HepG2 (cell line): Measurements from ENCODE around the gene DDC. TPM values are rescaled to one million over a fixed set of nuclear protein-coding genes. Genes with fewer than 3 reads are reported as not detected.

Experiments used
- ATAD3A ChIP-seq: sonication (generic); formaldehyde crosslinking; IDR thresholded peaks from 2 replicates; pipeline ENCODE4 v1.4.0; 2020; ENCODE audit warnings: missing genetic modification reagents
- FOXK2 ChIP-seq: fragments of 450-650 bp; IDR thresholded peaks from 2 replicates; pipeline ENCODE4 v1.6.1; 2016
- HOXA7 ChIP-seq: sonication (generic); formaldehyde crosslinking; IDR thresholded peaks from 2 replicates; pipeline ENCODE4 v1.8.1; 2022; ENCODE audit warnings: mild to moderate bottlenecking, missing genetic modification reagents, moderate library complexity
- REXO4 ChIP-seq: sonication (generic); formaldehyde crosslinking; IDR thresholded peaks from 2 replicates; pipeline ENCODE4 v1.8.0; 2022; ENCODE audit warnings: missing genetic modification reagents, mild to moderate bottlenecking, borderline replicate concordance
- SSRP1 ChIP-seq: IDR thresholded peaks from 2 replicates; pipeline ENCODE4 v1.6.1; 2016; ENCODE audit warnings: control low read depth
- STAT5B ChIP-seq: sonication (generic); formaldehyde crosslinking; IDR thresholded peaks from 2 replicates; pipeline ENCODE4 v1.4.0; 2020; ENCODE audit warnings: missing genetic modification reagents
- ZNF12 ChIP-seq: sonication (generic); formaldehyde crosslinking; IDR thresholded peaks from 2 replicates; pipeline ENCODE4 v1.5.0; 2020; ENCODE audit warnings: missing genetic modification reagents
- ZNF382 ChIP-seq: sonication (generic); formaldehyde crosslinking; IDR thresholded peaks from 2 replicates; pipeline ENCODE4 v1.5.0; 2020; ENCODE audit warnings: missing genetic modification reagents, mild to moderate bottlenecking, borderline replicate concordance
- ZNF572 ChIP-seq: sonication (generic); formaldehyde crosslinking; IDR thresholded peaks from 2 replicates; pipeline ENCODE4 v1.5.1; 2020; ENCODE audit warnings: mild to moderate bottlenecking, missing genetic modification reagents
- polyA plus RNA-seq, 8 experiments: library from polyadenylated mRNA; depleted of rRNA in 3 of 8; stranded (reverse) in 7 of 8; unstranded in 1 of 8; fragments of >200 nt; fragmentation: Illumina TruSeq in 4 of 8; extraction: Trizol in 4 of 8; gene quantifications; 2 replicates each; pipeline versions ENCODE4 v1.2.1 to v1.2.3, GENCODE V29; 2011 to 2016; ENCODE audit warnings: low read depth in 4 of 8, missing spikeins in 1 of 8, mixed read lengths in 1 of 8; ENCODE audit not compliant: insufficient read depth in 1 of 8
- total RNA-seq, 5 experiments: library from RNA; depleted of rRNA; stranded (reverse); fragments of >200 nt; fragmentation: Illumina TruSeq; extraction: Trizol; gene quantifications; 2 replicates each; pipeline ENCODE4 v1.2.3, GENCODE V29; 2016; ENCODE audit warnings: low read depth in 1 of 5
- TF ChIP-seq, protein P1 (sequence below): sonication (generic); formaldehyde crosslinking; conservative IDR thresholded peaks from 2 replicates; pipeline ENCODE4 v1.8.0; 2022; ENCODE audit warnings: missing genetic modification reagents
- TF ChIP-seq, protein P2 (sequence below): sonication (generic); formaldehyde crosslinking; IDR thresholded peaks from 2 replicates; pipeline ENCODE4 v1.4.0; 2020; ENCODE audit warnings: mild to moderate bottlenecking, missing genetic modification reagents, borderline replicate concordance
- TF ChIP-seq, protein P3 (sequence below): sonication (generic); formaldehyde crosslinking; conservative IDR thresholded peaks from 2 replicates; pipeline ENCODE4 v1.8.1; 2023; ENCODE audit warnings: missing genetic modification reagents
- TF ChIP-seq, protein P4 (sequence below): sonication (generic); formaldehyde crosslinking; IDR thresholded peaks from 2 replicates; pipeline ENCODE4 v1.5.1; 2020; ENCODE audit warnings: missing genetic modification reagents, mild to moderate bottlenecking, borderline replicate concordance
- TF ChIP-seq, protein P5 (sequence below): sonication (generic); formaldehyde crosslinking; IDR thresholded peaks from 2 replicates; pipeline ENCODE4 v1.8.0; 2023; ENCODE audit warnings: mild to moderate bottlenecking, missing genetic modification reagents
- TF ChIP-seq, protein P6 (sequence below): sonication (generic); formaldehyde crosslinking; IDR thresholded peaks from 2 replicates; pipeline ENCODE4 v1.8.1; 2023; ENCODE audit warnings: missing genetic modification reagents, inconsistent platforms, borderline replicate concordance
- TF ChIP-seq, protein P7 (sequence below): sonication (generic); formaldehyde crosslinking; IDR thresholded peaks from 2 replicates; pipeline ENCODE4 v1.5.0; 2020; ENCODE audit warnings: mild to moderate bottlenecking, missing genetic modification reagents

The DDC gene
- total and polyA plus RNA-seq, 2 of the 13 experiments (the other 11 are each of a cell fraction or from before 2014, with no cell fraction given) = 11.7 to 93.3 TPM

DNA sequence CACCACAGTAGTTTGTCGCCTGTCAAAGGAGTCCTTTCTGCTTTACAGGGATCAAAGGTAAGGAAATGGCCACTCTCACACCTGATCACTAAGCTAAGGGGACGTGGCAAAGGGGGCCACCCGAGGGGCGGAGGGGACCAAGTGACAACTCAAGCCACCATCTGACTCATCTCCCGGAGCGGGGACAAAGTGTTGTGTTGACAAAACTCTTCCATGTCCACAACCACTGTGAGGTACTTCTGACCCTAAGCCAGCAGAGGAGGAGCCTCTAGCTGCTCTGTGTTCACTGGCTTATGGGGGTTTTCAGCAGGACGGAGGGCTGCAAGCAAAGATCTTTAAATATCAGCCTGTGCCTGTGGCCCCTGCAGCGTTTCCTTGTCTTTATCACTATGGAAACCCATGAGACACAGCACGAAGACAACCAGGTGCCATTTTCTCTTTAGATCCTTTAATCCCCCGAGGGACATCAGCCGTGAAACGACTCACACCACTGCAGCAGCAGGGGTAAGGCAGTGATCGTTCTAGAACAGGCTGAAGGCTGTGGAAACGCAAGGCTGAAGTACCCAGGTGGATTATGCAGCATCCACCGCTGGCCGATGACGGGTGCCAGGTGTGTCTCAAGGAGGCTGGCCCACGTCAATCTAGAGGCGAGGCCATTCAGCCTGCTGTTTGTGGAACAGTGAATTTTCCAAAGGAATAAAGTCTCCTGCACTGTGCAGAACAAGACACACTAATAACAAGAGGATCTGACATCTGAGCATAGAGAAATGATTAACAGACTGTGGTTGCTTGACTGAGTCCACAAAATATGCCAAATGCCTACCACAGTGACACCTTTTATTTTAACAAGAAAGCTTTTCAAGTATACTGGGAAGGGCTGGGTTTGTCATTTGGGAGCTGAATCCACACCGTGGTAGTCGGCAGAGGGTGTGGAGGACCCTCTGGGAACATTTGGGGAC, 26.6 kb upstream of the DDC start (continued):
- TF ChIP-seq, protein P1, sequence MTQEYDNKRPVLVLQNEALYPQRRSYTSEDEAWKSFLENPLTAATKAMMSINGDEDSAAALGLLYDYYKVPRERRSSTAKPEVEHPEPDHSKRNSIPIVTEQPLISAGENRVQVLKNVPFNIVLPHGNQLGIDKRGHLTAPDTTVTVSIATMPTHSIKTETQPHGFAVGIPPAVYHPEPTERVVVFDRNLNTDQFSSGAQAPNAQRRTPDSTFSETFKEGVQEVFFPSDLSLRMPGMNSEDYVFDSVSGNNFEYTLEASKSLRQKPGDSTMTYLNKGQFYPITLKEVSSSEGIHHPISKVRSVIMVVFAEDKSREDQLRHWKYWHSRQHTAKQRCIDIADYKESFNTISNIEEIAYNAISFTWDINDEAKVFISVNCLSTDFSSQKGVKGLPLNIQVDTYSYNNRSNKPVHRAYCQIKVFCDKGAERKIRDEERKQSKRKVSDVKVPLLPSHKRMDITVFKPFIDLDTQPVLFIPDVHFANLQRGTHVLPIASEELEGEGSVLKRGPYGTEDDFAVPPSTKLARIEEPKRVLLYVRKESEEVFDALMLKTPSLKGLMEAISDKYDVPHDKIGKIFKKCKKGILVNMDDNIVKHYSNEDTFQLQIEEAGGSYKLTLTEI (CRISPR knock-in tag) = no peak
- TF ChIP-seq ZNF382 (CRISPR knock-in tag) (no peak), SSRP1 (CRISPR knock-in tag) (no peak), ATAD3A (CRISPR knock-in tag) (no peak), REXO4 (CRISPR knock-in tag) (no peak), STAT5B (CRISPR knock-in tag) (no peak), HOXA7 (CRISPR knock-in tag) (no peak), FOXK2 (no peak), ZNF12 (CRISPR knock-in tag) (no peak), ZNF572 (no peak)
- TF ChIP-seq, protein P2, sequence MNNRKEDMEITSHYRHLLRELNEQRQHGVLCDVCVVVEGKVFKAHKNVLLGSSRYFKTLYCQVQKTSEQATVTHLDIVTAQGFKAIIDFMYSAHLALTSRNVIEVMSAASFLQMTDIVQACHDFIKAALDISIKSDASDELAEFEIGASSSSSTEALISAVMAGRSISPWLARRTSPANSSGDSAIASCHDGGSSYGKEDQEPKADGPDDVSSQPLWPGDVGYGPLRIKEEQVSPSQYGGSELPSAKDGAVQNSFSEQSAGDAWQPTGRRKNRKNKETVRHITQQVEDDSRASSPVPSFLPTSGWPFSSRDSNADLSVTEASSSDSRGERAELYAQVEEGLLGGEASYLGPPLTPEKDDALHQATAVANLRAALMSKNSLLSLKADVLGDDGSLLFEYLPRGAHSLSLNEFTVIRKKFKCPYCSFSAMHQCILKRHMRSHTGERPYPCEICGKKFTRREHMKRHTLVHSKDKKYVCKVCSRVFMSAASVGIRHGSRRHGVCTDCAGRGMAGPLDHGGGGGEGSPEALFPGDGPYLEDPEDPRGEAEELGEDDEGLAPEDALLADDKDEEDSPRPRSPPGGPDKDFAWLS = no peak
- TF ChIP-seq, protein P3, sequence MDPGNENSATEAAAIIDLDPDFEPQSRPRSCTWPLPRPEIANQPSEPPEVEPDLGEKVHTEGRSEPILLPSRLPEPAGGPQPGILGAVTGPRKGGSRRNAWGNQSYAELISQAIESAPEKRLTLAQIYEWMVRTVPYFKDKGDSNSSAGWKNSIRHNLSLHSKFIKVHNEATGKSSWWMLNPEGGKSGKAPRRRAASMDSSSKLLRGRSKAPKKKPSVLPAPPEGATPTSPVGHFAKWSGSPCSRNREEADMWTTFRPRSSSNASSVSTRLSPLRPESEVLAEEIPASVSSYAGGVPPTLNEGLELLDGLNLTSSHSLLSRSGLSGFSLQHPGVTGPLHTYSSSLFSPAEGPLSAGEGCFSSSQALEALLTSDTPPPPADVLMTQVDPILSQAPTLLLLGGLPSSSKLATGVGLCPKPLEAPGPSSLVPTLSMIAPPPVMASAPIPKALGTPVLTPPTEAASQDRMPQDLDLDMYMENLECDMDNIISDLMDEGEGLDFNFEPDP (CRISPR knock-in tag) = 0 out of 2 replicates have a peak, but pooled peaks have one; percentile 61
- TF ChIP-seq, protein P4, sequence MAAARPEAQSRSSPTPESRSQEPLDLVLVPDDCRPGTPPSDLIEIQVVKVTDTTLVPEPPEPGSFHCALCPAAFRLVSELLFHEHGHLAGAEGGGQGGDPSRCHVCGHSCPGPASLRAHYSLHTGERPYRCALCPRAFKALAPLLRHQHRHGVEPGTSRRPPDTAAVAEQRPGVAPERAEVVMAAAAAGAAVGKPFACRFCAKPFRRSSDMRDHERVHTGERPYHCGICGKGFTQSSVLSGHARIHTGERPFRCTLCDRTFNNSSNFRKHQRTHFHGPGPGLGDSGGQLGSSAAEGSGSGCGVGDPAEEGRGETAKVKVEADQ = no peak
- TF ChIP-seq, protein P5, sequence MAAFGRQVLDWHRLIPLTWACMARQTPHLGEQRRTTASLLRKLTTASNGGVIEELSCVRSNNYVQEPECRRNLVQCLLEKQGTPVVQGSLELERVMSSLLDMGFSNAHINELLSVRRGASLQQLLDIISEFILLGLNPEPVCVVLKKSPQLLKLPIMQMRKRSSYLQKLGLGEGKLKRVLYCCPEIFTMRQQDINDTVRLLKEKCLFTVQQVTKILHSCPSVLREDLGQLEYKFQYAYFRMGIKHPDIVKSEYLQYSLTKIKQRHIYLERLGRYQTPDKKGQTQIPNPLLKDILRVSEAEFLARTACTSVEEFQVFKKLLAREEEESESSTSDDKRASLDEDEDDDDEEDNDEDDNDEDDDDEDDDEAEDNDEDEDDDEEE (CRISPR knock-in tag) = no peak
- TF ChIP-seq, protein P6, sequence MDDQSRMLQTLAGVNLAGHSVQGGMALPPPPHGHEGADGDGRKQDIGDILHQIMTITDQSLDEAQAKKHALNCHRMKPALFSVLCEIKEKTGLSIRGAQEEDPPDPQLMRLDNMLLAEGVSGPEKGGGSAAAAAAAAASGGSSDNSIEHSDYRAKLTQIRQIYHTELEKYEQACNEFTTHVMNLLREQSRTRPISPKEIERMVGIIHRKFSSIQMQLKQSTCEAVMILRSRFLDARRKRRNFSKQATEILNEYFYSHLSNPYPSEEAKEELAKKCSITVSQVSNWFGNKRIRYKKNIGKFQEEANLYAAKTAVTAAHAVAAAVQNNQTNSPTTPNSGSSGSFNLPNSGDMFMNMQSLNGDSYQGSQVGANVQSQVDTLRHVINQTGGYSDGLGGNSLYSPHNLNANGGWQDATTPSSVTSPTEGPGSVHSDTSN = no peak
- TF ChIP-seq, protein P7, sequence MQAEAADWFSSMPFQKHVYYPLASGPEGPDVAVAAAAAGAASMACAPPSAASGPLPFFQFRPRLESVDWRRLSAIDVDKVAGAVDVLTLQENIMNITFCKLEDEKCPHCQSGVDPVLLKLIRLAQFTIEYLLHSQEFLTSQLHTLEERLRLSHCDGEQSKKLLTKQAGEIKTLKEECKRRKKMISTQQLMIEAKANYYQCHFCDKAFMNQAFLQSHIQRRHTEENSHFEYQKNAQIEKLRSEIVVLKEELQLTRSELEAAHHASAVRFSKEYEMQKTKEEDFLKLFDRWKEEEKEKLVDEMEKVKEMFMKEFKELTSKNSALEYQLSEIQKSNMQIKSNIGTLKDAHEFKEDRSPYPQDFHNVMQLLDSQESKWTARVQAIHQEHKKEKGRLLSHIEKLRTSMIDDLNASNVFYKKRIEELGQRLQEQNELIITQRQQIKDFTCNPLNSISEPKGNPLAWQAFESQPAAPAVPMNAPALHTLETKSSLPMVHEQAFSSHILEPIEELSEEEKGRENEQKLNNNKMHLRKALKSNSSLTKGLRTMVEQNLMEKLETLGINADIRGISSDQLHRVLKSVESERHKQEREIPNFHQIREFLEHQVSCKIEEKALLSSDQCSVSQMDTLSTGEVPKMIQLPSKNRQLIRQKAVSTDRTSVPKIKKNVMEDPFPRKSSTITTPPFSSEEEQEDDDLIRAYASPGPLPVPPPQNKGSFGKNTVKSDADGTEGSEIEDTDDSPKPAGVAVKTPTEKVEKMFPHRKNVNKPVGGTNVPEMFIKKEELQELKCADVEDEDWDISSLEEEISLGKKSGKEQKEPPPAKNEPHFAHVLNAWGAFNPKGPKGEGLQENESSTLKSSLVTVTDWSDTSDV (CRISPR knock-in tag) = no peak
